DOHH2 (cell line): ENCODE results near the gene CD247.

Experiments used
- EZH2phosphoT487 ChIP-seq: fragments of 200-600 bp; sonication (generic); IDR thresholded peaks from 2 replicates; pipeline ENCODE4 v1.6.1; 2017; ENCODE audit warnings: borderline replicate concordance, mild to moderate bottlenecking, antibody characterized with exemption, low read length, moderate library complexity, mixed read lengths
- TF ChIP-seq, protein P1 (sequence below): fragments of 200-600 bp; sonication (generic); IDR thresholded peaks from one replicate; pipeline ENCODE4 v1.5.1; 2014; ENCODE audit warnings: antibody characterized with exemption, mild to moderate bottlenecking, low read depth, low read length; ENCODE audit not compliant: poor library complexity, severe bottlenecking

DNA sequence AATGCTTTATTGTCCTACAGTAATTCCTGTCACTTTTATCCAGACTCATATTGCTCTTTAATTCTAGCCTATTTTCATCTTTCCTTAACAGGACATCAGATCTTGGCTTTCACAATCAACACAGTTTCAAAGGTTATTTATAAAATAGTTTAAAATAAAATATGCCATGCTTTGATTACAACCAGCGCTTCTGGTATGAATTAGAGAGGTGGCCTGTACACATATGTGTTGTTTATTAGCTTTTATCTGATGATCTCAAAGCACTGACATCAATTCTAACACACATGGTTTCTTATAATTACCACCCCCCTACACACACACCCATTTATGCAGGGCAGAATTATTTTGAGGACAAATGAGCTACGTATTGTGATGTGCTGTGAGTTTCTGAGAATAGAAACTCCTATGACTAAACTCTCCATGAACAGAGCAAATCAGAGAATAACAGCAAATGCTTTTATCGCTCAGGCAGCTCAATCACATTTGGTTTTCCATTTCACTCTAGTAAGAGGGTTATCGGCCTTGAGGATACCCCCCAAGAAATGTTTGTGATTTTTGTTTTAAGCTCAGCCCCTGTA is 18.0 kb downstream of the CD247 start:
- TF ChIP-seq, protein P1, sequence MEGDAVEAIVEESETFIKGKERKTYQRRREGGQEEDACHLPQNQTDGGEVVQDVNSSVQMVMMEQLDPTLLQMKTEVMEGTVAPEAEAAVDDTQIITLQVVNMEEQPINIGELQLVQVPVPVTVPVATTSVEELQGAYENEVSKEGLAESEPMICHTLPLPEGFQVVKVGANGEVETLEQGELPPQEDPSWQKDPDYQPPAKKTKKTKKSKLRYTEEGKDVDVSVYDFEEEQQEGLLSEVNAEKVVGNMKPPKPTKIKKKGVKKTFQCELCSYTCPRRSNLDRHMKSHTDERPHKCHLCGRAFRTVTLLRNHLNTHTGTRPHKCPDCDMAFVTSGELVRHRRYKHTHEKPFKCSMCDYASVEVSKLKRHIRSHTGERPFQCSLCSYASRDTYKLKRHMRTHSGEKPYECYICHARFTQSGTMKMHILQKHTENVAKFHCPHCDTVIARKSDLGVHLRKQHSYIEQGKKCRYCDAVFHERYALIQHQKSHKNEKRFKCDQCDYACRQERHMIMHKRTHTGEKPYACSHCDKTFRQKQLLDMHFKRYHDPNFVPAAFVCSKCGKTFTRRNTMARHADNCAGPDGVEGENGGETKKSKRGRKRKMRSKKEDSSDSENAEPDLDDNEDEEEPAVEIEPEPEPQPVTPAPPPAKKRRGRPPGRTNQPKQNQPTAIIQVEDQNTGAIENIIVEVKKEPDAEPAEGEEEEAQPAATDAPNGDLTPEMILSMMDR: no peak
- TF ChIP-seq EZH2phosphoT487: no peak
